AG09319 (cell line): ENCODE data around the gene SLC6A12.
"Not testable (repeated sequence)": the region's sequence is repeated elsewhere in the genome, so short reads cannot be mapped to it uniquely, and the experiment has no call there.

Experiments
- DNase-seq: peaks from one replicate; pipeline ENCODE4 v3.0.0-alpha.2; 2010; ENCODE audit warnings: low read depth; ENCODE audit errors: extremely low read depth
- TF ChIP-seq, protein P1 (sequence below): IDR thresholded peaks from 2 replicates; pipeline ENCODE4 v1.5.1; 2011; ENCODE audit warnings: low read depth, mild to moderate bottlenecking, inconsistent platforms, low read length, moderate library complexity

The SLC6A12 gene

DNA sequence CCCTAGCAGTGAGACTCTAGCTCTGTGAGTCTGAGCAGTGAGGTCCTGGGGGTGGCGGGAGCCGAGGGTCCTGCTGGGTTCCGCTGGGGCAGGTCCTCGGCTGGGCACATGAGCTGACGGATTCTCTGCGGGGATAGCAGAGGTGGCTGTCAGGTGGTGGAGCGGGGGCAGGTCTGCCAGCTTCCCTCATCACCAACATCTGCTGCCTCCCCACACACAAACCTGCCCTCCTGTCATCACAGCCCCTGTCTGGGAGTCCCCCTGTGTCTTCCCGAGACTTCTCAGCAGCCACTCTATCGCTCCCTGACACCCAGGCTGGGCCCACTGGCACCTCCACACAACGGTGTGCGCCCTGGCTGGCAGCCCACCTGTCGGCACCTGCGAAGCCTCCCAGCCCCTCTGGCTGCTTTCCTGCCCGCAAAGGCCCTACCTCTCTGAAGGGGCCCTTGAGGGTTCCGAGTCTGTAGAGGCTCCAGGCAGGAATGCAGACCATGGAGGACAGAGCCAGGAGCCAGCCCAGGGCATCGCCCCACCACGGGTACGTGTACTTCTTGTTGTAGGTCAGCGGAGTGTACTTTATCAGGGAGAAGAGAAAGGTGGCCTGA, 7.1 kb upstream of the SLC6A12 start:
- TF ChIP-seq, protein P1, sequence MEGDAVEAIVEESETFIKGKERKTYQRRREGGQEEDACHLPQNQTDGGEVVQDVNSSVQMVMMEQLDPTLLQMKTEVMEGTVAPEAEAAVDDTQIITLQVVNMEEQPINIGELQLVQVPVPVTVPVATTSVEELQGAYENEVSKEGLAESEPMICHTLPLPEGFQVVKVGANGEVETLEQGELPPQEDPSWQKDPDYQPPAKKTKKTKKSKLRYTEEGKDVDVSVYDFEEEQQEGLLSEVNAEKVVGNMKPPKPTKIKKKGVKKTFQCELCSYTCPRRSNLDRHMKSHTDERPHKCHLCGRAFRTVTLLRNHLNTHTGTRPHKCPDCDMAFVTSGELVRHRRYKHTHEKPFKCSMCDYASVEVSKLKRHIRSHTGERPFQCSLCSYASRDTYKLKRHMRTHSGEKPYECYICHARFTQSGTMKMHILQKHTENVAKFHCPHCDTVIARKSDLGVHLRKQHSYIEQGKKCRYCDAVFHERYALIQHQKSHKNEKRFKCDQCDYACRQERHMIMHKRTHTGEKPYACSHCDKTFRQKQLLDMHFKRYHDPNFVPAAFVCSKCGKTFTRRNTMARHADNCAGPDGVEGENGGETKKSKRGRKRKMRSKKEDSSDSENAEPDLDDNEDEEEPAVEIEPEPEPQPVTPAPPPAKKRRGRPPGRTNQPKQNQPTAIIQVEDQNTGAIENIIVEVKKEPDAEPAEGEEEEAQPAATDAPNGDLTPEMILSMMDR: no peak
- no peak for DNase-seq

DNA sequence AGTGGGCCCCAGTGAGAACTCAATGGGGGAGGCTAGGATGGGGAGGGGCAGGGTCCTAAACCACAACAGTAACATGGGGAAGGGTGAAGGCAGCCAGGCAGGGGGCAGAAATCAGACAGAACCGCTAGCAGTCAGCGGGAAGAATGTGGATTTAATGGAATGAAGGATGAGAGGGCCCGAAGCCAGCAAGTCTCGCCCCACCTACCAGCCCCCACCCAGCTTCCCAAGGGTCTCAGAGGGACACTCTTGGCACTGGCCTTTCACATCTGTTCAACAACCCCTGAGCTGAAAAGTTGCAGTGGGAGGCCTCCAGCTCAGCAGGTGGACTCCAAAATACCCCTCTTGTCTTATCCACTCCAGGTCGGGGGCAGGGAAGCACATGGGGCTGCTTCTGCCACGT, 6.5 kb upstream of the SLC6A12 start:
- TF ChIP-seq, protein P1: no peak
- DNase-seq: no peak

DNA sequence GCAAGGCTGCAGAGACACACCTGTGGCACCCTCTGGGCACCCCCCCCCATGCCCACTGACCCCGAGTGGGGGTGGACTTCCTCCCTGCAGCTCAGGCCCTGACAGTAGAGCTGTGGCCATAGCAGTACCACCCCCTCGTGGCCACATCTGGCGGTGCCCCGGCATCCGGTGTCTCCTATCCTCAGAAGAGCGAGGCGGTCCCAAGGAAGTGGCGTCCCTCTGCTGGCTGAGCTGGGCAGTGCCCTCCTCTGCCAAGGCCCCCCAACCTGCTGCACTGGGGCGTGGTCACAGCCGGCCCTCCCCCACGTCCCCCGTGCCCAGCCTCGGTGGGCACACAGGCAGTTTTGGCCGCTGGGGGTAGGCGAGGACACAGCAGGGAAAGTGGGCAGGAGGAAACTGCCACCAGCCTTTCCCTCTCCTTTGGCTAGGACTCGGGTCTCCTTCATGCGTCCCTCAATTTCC, 6.0 kb upstream of the SLC6A12 start:
- TF ChIP-seq, protein P1: peak; percentile 32
- no peak for DNase-seq

DNA sequence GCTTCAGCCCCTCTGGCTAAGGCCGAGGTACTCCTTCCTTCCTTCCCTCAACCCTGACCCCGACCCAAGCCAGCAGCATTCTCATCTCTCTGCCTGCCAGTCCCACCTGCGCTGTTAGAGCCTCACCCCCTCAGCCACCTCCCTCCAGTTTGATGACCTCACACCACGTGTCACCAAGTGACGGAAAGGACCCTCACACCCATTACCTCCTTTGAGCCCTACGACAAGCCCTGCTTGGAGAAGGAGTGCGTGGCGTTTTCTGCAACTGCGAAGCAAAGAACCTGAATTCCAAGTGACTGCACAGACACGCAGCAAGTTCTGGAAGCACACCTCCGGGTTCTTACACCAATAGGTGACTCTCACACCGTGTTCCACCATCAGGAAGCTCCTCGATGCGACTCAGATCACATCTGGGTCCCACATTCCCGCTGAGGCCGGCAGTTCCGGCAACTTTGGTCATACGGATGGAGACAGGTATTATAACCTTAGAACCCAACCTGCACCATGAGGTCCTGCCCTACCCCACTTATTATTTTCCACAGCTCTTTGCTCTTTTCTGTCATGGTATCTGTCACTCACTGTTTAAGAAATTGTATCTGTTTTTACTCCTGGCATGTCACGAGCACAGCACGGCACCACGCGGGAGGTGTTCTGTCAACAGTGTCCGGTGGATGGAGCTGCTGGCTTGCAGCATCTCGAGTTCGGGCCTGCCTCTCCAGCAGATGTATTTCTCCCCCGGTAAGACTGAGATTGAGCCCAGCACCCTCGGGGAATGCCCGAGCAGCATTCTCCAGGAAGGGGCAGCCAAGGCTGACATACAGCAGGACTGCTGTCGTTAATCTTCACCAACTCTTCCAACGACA, 5.0 kb upstream of the SLC6A12 start:
- TF ChIP-seq, protein P1: no peak
- DNase-seq: no peak

DNA sequence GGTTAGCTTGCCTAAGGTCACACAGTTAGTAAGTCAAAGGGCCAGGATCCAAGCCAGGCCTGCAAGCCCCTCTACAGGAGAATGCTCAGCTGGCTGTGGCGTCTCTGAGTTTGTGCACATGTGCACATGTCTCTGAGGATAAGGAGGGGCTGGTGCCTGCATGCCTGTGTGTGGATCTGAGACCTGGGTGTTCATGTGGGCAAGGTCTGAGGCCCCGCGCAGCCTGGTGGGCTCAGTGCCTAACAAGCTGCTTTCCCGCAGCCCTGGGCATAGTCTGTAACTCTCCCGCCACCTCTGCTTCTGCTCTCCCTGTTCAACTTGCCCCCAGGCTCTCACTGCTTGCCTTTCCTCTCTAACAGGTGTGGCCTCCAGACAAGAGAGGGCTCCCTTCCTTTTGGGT, 4.3 kb upstream of the SLC6A12 start:
- TF ChIP-seq, protein P1: no peak

DNA sequence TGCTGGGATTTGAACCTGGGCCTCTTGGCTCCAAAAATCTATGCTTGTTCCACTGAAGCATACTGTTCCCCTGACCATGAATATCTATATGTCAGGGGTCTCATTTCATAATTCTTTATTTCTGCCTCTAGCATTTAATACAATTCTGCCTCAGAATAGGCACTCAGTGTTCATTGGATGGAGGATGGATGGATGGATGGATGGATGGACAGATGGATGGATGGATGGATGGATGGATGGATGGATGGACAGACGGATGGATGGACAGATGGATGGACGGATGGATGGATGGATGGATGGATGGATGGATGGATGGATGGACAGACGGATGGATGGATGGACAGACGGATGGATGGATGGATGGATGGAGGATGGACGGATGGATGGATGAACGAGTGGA, 3.1 kb upstream of the SLC6A12 start:
- not testable (repeated sequence) for DNase-seq

More for the DNA sequence above, 4.3 kb upstream of the SLC6A12 start:
- DNase-seq: no peak

DNA sequence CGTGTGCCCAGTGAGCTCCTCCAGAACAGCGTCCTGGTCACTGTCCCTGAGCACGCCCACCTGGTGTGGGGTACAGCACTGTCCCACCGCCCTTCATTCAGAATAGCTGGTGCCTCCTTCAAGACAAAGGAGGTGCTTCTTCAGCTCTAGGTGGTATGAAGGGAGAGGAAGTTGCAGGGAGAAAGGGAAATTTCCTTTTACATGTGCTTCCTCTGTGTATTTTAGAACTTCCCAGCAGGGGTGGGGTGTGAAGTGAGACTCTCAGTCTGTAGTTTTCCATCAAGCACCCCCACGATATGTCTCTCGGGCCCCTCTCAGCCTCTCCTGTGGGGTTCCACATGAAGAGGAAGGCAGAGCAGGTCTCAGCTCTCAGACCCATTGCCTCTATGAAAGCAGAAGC, 1.2 kb upstream of the SLC6A12 start:
- no peak for DNase-seq
- TF ChIP-seq, protein P1: no peak
